ENCODE measurements around the gene ATE1.

ATE1 gene

DNA sequence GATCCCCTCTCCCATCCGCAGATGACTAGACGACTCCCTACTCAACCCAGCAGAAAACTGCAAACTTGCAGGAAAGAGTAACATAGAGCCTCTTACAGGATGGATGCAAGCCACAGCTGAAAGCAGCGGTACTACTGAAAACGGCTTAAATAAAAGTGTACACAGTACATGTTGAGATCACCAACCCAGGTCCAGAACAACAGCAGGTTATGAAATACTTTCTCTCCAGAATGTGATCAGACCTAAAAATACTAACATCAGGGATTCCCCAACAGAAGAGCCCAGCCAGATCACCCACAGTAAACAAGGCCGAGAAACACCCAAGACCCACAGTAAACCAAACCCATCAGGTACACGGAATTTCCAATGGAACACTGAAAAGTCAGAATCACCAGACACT, 13.2 kb downstream of the ATE1 start:
- TF ChIP-seq, protein P1, sequence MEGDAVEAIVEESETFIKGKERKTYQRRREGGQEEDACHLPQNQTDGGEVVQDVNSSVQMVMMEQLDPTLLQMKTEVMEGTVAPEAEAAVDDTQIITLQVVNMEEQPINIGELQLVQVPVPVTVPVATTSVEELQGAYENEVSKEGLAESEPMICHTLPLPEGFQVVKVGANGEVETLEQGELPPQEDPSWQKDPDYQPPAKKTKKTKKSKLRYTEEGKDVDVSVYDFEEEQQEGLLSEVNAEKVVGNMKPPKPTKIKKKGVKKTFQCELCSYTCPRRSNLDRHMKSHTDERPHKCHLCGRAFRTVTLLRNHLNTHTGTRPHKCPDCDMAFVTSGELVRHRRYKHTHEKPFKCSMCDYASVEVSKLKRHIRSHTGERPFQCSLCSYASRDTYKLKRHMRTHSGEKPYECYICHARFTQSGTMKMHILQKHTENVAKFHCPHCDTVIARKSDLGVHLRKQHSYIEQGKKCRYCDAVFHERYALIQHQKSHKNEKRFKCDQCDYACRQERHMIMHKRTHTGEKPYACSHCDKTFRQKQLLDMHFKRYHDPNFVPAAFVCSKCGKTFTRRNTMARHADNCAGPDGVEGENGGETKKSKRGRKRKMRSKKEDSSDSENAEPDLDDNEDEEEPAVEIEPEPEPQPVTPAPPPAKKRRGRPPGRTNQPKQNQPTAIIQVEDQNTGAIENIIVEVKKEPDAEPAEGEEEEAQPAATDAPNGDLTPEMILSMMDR (conservative IDR thresholded peaks at IDR 0.05; ENCODE audit: low read depth, low read length) = no peak
- no peak for DNase-seq (ENCODE audit: low read depth)
- no peak overlapping the region for H3K4me3 ChIP-seq (ENCODE audit: low read length)

DNA sequence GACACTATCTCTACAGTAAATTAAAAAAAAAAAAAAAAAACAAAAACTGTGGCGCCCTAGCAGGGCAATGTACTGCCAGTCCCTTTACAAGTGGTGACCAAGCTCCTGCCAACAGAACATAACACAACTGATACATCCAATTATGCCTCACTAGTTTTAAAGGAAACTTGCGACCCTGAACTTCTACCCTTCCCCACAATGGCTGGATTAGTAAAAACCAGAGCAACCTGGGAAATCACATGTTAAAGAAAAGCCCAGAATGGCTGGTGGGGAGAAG, 16.5 kb downstream of the ATE1 start:
- TF ChIP-seq, protein P1 (conservative IDR thresholded peaks at IDR 0.05; ENCODE audit: low read depth, low read length) = no peak
- no peak for DNase-seq (ENCODE audit: low read depth)

DNA sequence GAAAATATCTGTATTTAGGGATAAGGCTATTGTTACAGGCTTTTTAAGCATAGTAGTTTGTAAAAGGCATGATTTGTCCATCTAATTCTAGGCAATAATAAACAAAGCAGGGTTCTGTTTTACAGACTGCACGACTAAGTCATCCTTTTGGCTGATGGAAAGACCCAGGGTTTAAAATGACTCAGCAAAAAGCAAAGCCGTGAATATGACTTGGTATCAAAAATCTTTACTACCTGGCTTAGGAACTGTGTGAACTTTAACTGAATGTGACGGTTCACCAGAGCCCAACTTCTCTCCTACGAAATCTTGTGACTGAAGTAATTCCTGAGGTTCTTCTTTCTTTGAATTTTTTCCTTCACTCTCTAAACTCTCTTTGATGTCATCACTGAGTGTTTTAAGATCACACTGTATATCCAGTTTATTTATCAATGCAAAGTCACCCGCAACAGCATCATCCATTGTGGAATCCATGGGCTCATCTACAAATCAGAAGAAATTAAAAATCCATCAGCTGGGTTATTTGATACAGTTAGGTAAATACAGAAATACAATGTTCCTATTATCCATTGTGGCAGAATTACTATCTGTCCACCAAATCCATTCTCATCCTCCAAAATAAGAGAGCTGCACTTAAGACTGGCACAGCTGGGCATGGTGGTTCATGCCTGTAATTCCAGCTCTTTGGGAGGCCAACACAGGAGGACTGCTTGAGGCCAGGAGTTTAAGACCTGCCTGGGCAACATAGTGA, 17.0 kb downstream of the ATE1 start:
- H3K4me3 ChIP-seq (ENCODE audit: low read length) = no peak overlapping the region
- TF ChIP-seq, protein P1 (conservative IDR thresholded peaks at IDR 0.05; ENCODE audit: low read depth, low read length) = no peak
- DNase-seq (ENCODE audit: low read depth) = no peak

More for the DNA sequence above, 16.5 kb downstream of the ATE1 start:
- H3K4me3 ChIP-seq (ENCODE audit: low read length) = no peak overlapping the region

DNA sequence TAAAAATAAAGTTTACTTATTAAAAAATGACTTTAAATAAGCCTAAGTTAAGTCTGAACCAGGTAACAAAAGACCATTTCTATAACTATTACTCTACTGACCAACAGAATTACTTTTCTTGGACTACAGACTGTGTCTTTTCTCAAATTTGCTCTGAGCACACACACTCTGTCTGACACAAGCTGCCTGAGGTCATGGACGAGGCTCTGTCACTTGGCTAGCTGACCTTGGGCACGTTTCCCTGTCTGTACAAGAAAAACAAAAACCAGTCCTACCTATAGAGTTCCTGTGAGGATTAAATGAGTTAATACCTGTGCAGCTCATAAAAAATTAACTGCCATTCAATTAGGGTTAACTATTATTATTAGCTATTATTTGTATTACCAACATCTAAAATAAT, 22.9 kb downstream of the ATE1 start:
- DNase-seq (ENCODE audit: low read depth) = no peak
- TF ChIP-seq, protein P1 (conservative IDR thresholded peaks at IDR 0.05; ENCODE audit: low read depth, low read length) = no peak
- H3K4me3 ChIP-seq (ENCODE audit: low read length) = no peak overlapping the region

DNA sequence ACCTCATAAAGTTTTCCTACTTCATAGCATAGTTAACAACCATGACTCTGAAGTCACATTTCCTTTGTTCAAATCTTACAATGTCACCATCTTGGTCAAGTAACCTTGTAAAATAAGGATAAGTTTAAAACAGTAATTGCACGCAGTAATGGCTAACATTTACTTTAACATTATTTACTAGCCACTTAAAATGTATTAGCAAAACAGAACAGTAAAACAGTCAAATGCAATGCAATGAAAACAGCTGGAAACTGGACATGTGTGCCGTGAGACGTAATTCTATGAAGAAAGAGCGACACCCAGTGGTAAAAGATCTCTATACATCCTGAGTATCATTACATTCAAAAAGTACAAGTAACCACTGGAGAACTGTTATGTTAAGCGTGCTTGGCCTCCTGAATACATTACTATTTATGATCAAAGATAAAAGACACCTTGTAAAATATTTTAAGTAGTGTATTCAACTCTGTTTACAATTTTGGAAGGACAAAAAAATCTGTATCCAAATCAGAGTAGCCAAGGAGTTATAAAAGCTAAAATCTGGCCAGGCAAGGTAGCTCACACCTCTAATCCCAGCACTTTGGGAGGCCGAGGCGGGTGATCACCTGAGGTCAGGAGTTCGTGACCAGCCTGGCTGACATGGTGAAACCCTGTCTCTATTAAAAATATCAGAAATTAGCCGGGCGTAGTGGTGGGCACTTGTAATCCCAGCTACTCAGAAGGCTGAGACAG, 27.2 kb downstream of the ATE1 start:
- TF ChIP-seq, protein P1 (conservative IDR thresholded peaks at IDR 0.05; ENCODE audit: low read depth, low read length) = peak; percentile 71
- H3K4me3 ChIP-seq (ENCODE audit: low read length) = no peak overlapping the region
- DNase-seq (ENCODE audit: low read depth) = peak; percentile 21

DNA sequence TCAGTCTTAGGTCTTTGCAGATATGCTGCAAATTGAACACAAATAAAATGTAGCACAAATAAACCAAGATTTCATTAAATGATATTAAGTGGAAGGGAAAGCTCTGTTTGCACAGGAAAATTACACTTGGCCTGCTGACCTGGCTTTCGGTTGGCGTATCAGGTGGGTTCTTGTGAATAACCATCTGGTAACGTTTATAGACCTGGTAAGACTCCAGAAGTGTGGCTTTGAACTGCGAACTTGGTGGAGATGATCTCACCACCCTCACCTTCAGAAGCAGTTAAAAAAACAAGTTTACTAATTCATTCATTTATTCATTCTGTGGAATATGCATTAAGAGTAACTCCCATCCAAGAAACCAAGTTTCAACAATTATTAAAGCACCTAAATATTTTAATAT, 28.1 kb downstream of the ATE1 start:
- no peak overlapping the region for H3K4me3 ChIP-seq (ENCODE audit: low read length)
- DNase-seq (ENCODE audit: low read depth) = no peak
- TF ChIP-seq, protein P1 (conservative IDR thresholded peaks at IDR 0.05; ENCODE audit: low read depth, low read length) = no peak

DNA sequence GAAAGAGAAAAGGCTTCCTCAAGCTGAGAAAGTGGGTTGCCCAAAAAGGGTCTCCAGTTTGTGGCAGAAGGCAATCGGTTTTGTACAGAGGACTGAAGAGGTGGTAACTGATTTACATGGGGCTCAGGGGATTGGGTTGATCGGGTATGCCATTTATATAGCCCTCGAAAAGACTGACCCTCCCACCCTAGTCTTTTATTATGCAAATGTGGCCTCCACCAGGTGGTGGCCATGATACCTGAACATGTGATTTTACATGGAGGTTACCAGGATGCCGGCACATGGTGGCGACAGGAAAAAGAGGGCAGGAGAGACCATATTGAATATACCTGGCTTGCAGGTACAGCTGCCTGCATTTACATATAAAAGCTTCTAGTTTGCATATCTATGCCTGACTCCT, 36.7 kb downstream of the ATE1 start:
- no peak overlapping the region for H3K4me3 ChIP-seq (ENCODE audit: low read length)
- no peak for DNase-seq (ENCODE audit: low read depth)
- TF ChIP-seq, protein P1 (conservative IDR thresholded peaks at IDR 0.05; ENCODE audit: low read depth, low read length) = no peak

All from retinal pigment epithelial cell (primary cell).